Stimulated activated CD8-positive, alpha-beta memory T cell treated with anti-CD3 and anti-CD28 coated beads, Interleukin-7, amount 100 ng/mL, for 4 hours (primary cell): Measurements from ENCODE around the gene GNAO1.
"Not testable (repeated sequence)": the region's sequence is repeated elsewhere in the genome, so short reads cannot be mapped to it uniquely, and the experiment has no call there.

Experiments
- DNase-seq, 2 donors: peaks; one replicate each; pipeline ENCODE4 v3.0.0-alpha.2; 2020; ENCODE audit warnings: low read depth in 2 of 2

GNAO1 gene

GRCh38 chr16:56363781-56364565 lies 172.7 kb downstream of the GNAO1 start:
- no peak for DNase-seq

DNA sequence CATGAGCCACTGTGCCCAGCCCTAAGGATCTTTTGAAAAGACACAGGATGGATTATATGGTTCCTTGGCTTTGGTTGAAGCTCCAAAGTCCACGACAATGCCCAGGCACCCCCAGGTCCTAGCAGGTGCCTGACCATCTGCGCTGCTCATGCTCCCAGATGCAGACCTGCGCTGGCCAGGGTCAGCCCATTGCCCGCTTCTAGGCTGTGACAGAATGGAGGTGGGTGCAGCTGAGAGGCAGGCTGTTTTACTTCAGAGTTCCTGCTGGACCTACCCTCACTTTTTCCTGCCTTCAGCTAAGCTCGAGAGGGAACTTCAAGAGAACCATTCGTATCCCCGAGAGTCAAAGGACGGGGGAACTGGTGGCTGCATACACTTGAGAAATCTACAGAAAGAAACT lies 173.6 kb downstream of the GNAO1 start:
- no peak for DNase-seq

DNA sequence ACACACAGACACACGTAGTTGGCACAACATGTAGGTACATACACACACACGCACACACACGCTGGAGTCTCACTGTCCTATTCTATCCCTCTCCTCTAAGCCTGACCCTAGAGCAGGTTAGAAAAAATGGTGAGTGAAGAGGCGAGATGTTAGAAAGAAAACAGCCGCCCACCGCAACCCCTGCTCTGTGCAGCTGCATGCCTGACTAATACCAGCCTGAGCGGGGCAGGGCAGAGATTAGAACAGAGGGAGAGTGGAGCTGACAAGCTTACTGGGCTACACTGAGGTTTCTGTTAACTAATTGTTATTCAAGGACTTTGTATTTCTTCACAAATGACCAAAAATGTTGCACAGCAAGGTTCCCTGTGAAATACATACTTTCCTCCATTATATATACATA lies 174.3 kb downstream of the GNAO1 start:
- no peak for DNase-seq

- DNase-seq: no peak
These were observed 175.7 kb downstream of the GNAO1 start for GRCh38 chr16:56366945-56367344.

DNA sequence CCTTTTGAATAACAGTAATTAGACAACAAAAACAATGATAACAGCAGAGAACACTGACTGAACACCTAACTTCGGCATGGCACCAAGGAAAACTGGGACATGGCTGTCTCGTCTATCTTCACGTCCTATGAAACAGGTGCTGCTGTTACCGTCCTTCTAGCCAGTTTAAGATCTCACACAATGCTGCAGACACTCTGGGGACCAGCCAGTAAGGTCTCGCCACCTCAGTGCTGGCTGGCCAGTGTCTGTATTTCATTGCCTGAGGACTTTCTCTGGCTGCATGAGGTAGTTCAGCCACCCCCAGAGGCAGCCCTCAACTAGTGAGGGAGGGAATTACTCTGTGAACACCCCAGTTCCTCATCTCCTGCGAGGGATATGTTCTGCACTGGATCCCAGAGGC lies 176.5 kb downstream of the GNAO1 start:
- DNase-seq: no peak

- DNase-seq: no peak
These were observed 177.3 kb downstream of the GNAO1 start for GRCh38 chr16:56368545-56368944.

DNA sequence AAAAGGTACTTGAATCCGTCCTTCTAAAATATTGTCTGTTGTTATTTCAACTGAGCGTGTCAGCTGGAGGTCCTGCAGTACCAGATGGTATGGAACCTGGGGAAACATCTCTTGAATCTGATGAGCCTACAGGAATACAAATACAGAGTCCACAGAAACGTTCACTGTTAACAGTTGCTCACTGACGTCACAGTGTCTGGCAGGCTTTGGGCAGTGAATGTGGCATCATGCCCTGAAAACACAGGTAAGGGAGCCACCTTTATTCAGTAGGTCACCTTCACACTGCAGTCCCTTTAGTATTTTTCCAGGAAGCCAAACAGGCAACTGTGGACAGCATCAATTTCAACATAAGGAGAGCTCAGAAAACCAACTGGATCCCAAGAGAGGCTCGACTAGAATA lies 177.9 kb downstream of the GNAO1 start:
- no peak for DNase-seq

DNA sequence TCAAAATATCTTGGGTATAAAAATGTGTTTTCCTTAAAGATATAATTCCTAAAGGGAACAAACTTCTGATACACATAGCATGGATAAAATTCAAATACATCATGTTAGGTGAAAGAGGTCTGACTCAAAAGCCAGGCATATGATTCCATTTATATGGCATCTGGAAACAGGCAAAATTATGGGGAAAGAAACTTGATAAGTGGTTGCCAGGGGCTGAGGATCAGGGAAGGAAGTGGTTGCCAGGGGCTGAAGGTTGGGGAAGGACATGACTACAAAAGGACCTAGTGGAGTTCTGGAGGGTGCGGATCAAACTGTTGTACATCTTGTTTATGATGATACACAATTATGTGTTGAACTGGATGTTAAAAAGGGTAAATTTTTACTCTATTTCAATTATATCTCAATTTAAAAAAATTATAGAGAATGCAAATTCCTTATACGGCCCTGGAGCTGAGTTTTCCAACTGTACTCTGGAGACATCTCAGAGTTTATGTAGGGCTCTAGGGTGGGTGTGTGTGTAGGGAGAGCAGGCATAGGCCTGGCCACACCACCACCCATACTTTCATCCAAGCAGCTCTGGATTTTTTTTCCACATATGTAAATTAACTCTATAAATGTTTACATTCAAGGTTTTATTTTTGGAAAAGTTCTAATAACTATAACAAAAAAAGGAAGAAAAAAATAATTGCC lies 179.0 kb downstream of the GNAO1 start:
- DNase-seq: no peak

GRCh38 chr16:56370875-56371659 lies 179.8 kb downstream of the GNAO1 start:
- DNase-seq: no peak

DNA sequence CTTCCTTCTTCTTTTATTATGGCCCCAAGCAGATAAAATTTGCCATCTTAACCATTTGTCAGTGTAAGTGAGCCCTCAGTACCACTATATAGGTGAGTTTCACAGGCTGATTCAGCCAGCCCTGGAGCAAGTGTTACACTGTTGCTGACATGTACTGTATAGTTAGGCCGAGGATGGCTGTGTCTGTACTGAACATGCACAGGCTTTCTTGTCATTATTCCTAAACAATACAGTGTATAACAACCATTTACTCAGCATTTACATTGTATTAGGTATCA lies 180.3 kb downstream of the GNAO1 start:
- no peak for DNase-seq

GRCh38 chr16:56372013-56372634 lies 180.8 kb downstream of the GNAO1 start:
- DNase-seq: no peak

- no peak for DNase-seq
These were observed 181.7 kb downstream of the GNAO1 start for GRCh38 chr16:56373003-56373402.

DNA sequence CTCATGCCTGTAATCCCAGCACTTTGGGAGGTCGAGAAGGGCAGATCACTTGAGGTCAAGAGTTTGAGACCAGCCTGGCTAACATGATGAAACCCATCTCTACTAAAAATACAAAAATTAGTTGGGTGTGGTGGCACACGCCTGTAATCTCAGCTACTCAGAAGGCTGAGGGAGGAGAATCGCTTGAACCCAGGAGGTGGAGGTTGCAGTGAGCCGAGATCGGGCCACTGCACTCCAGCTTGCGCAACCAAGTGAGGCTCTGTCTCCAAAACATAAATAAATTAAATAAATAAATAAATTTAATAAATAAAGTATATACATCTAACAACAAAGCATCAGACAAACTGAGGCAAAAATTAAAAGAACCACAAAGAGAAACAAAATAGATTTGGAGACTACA lies 184.5 kb downstream of the GNAO1 start:
- DNase-seq: not testable (repeated sequence)

DNA sequence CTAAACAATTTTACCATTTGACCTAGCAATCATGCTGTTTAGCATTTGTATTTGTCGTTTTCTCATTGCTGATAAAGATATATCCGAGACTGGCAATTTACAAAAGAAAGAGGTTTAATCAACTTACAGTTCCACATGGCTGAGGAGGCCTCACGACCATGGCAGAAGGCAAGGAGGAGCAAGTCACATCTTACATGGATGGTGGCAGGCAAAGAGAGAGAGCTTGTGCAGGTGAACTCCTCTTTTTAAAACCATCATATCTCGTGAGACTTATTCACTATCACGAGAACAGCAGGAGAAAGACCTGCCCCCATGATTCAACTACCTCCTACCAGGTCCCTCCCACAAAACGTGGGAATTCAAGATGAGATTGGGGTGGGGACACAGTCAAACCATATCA lies 187.8 kb downstream of the GNAO1 start:
- DNase-seq: not testable (repeated sequence)

DNA sequence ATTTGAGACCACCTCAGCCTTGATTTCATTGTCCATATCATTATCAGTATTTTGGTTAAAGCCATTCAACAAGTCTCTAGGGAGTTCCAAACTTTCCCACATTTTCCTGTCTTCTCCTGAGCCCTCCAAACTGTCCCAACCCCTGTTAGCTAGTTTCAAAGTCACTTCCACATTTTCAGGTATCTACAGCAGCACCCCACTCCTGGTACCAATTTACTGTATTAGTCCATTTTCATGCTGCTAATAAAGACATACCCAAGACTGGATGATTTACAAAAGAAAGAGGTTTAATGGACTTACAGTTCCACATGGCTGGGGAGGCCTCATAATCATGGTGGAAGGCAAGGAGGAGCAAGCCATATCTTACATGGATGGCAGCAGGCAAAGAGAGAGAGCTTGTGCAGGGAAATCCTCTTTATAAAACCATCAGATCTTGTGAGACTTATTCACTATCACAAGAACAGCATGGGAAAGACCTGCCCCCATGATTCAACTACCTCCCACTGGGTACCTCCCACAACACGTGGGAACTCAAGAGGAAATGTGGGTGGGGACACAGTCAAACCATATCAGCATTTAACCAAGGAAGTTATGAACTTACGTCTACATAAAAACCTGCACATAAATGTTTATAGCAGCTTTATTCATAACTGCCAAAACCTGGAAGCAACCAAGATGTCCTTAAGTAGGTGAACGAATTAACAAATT lies 189.6 kb downstream of the GNAO1 start:
- not testable (repeated sequence) for DNase-seq

GRCh38 chr16:56382459-56382858 lies 191.2 kb downstream of the GNAO1 start:
- no peak for DNase-seq

GRCh38 chr16:56382901-56383355 lies 191.6 kb downstream of the GNAO1 start:
- no peak for DNase-seq

DNA sequence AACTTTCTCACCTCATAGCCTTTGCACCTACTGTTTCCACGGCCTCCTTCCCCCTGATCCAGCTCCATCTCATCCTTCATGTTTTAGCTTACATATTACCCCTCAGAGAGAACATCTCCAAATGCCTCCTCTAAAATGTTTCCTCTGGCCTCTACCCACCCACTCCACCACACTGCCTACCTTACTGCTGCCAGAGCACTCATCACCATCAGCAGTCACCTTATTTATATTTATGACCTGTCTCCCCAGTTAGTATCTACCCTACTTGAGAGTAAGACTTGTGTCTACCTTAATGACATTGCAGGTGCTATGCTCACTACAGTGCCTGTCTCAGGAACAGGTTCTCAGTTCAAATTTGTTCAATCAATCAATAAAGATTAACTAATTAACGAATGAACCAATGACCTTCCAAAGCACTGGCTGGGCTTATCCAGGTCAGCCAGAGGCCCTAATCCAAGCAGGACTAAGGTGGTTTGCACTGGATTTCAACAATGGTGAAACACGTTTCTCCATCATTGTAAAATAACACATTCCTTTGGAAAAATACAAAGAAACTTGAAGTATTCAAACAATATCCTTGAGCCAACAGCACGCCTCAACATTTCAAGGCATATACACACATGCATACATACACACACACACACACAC lies 192.9 kb downstream of the GNAO1 start:
- DNase-seq: no peak

GRCh38 chr16:56387396-56387795 lies 196.1 kb downstream of the GNAO1 start:
- no peak for DNase-seq

- no peak for DNase-seq
These were observed 196.9 kb downstream of the GNAO1 start for GRCh38 chr16:56388209-56388608.

DNA sequence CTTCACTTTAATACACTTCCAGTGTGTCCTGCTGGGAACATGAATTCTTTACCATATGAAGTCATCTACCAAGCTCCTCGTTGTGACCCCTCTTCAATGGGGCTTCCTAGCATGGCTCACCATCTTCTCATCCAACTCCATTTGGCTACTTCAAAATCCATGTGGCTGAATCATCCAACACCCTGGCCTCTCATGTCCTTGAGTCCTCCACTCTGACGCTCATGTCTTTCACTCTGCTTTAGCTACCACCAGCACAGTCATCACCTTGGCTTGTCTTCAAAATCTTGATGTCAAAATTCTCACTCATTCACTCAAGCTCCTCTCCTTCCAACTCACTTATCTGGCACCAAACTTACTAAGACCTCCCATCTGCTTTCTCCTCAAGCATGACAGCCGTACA lies 198.3 kb downstream of the GNAO1 start:
- DNase-seq: no peak
